H9 (cell line): ENCODE data around the gene FGF12. TPM values are rescaled to one million over a fixed set of nuclear protein-coding genes. Genes with fewer than 3 reads are reported as not detected.

Experiments used
- DNase-seq: peaks from one replicate; pipeline ENCODE4 v3.0.0-alpha.2; 2017
- H2AFZ ChIP-seq: one replicate; pipeline ENCODE4 v1.6.1; 2013; ENCODE audit warnings: mild to moderate bottlenecking, low read length, control low read depth, moderate library complexity
- H2AK5ac ChIP-seq: 2 replicates; pipeline ENCODE4 v1.6.1; 2013; ENCODE audit warnings: low read length, control low read depth, mixed read lengths; ENCODE audit not compliant: insufficient read length
- H2BK120ac ChIP-seq: one replicate; pipeline ENCODE4 v1.6.1; 2013; ENCODE audit warnings: low read depth, mild to moderate bottlenecking, low read length, control low read depth, inconsistent platforms; ENCODE audit not compliant: poor library complexity, severe bottlenecking
- H2BK12ac ChIP-seq: 2 replicates; pipeline ENCODE4 v1.6.1; 2013; ENCODE audit warnings: low read length, control low read depth, mixed read lengths, low read depth; ENCODE audit not compliant: insufficient read length
- H2BK15ac ChIP-seq: 2 replicates; pipeline ENCODE4 v1.6.1; 2013; ENCODE audit warnings: low read depth, low read length, control low read depth
- H2BK20ac ChIP-seq: one replicate; pipeline ENCODE4 v1.6.1; 2013; ENCODE audit warnings: low read depth, mild to moderate bottlenecking, low read length, control low read depth, inconsistent platforms; ENCODE audit not compliant: poor library complexity, severe bottlenecking
- H2BK5ac ChIP-seq: 2 replicates; pipeline ENCODE4 v1.6.1; 2013; ENCODE audit warnings: low read length, control low read depth, mixed read lengths; ENCODE audit not compliant: insufficient read length
- H3K14ac ChIP-seq: 2 replicates; pipeline ENCODE4 v1.6.1; 2013; ENCODE audit warnings: low read length, control low read depth; ENCODE audit not compliant: insufficient read depth
- H3K18ac ChIP-seq: 2 replicates; pipeline ENCODE4 v1.6.1; 2013; ENCODE audit warnings: low read depth, mild to moderate bottlenecking, mixed read lengths, low read length, control low read depth; ENCODE audit not compliant: insufficient read length
- H3K23ac ChIP-seq: 2 replicates; pipeline ENCODE4 v1.6.1; 2013; ENCODE audit warnings: low read length, control low read depth, mixed read lengths, low read depth; ENCODE audit not compliant: insufficient read length
- H3K23me2 ChIP-seq: 2 replicates; pipeline ENCODE4 v1.6.1; 2013; ENCODE audit warnings: low read depth, mild to moderate bottlenecking, mixed read lengths, low read length, control low read depth; ENCODE audit not compliant: insufficient read length, poor library complexity, severe bottlenecking
- H3K27ac ChIP-seq: 2 replicates; pipeline ENCODE4 v1.5.1; 2013; ENCODE audit warnings: low read length, control low read depth, mixed read lengths, low read depth; ENCODE audit not compliant: insufficient read length
- H3K27me3 ChIP-seq: 2 replicates; pipeline ENCODE4 v1.6.1; 2013; ENCODE audit warnings: low read length, control low read depth, inconsistent platforms; ENCODE audit not compliant: insufficient read depth
- H3K4ac ChIP-seq: 2 replicates; pipeline ENCODE4 v1.6.1; 2013; ENCODE audit warnings: low read depth, mild to moderate bottlenecking, control low read depth, inconsistent platforms, low read length, moderate library complexity
- H3K4me1 ChIP-seq: 2 replicates; pipeline ENCODE4 v1.6.1; 2013; ENCODE audit warnings: low read length, control low read depth, inconsistent platforms; ENCODE audit not compliant: insufficient read depth
- H3K4me2 ChIP-seq: 2 replicates; pipeline ENCODE4 v1.6.1; 2013; ENCODE audit warnings: low read length, control low read depth, mixed read lengths; ENCODE audit not compliant: insufficient read length, insufficient read depth
- H3K56ac ChIP-seq: 2 replicates; pipeline ENCODE4 v1.6.1; 2013; ENCODE audit warnings: low read depth, mild to moderate bottlenecking, mixed read lengths, low read length, control low read depth; ENCODE audit not compliant: insufficient read length
- H3K79me1 ChIP-seq: 2 replicates; pipeline ENCODE4 v1.6.1; 2013; ENCODE audit warnings: low read depth, mild to moderate bottlenecking, moderate library complexity, low read length, control low read depth, inconsistent platforms; ENCODE audit not compliant: insufficient read depth, poor library complexity, severe bottlenecking
- H3K79me2 ChIP-seq: 2 replicates; pipeline ENCODE4 v1.6.1; 2013; ENCODE audit warnings: low read length, control low read depth, inconsistent platforms; ENCODE audit not compliant: insufficient read depth
- H3K9ac ChIP-seq: 2 replicates; pipeline ENCODE4 v1.6.1; 2013; ENCODE audit warnings: low read length, control low read depth, mixed read lengths; ENCODE audit not compliant: insufficient read length; ENCODE audit errors: extremely low read depth
- H3K9me3 ChIP-seq: one replicate; pipeline ENCODE4 v1.6.1; 2013; ENCODE audit warnings: low read depth, low read length, inconsistent platforms; ENCODE audit not compliant: control insufficient read depth
- H3T11ph ChIP-seq: one replicate; pipeline ENCODE4 v1.6.1; 2013; ENCODE audit warnings: mild to moderate bottlenecking, low read length, control low read depth, inconsistent platforms
- H4K20me1 ChIP-seq: one replicate; pipeline ENCODE4 v1.6.1; 2013; ENCODE audit not compliant: control insufficient read depth, insufficient read length, insufficient read depth
- H4K5ac ChIP-seq: 2 replicates; pipeline ENCODE4 v1.6.1; 2013; ENCODE audit warnings: low read depth, mild to moderate bottlenecking, mixed read lengths, low read length, control low read depth; ENCODE audit not compliant: insufficient read length
- H4K8ac ChIP-seq: replicated peaks from 2 replicates; pipeline ENCODE4 v1.6.1; 2013; ENCODE audit warnings: low read length, control low read depth, mixed read lengths, low read depth; ENCODE audit not compliant: insufficient read length
- H4K91ac ChIP-seq: 2 replicates; pipeline ENCODE4 v1.6.1; 2013; ENCODE audit warnings: low read depth, mild to moderate bottlenecking, moderate library complexity, mixed read lengths, low read length, control low read depth; ENCODE audit not compliant: insufficient read length
- H3K27ac Mint-ChIP-seq, 3 experiments: 2 replicates in 2 of 3; 3 replicates in 1 of 3; pipeline ENCODE4 v1.8.0; 2020 to 2021; ENCODE audit warnings: mixed read lengths in 3 of 3, mild to moderate bottlenecking in 1 of 3, moderate library complexity in 1 of 3
- H3K27me3 Mint-ChIP-seq: 2 replicates; pipeline ENCODE4 v1.8.0; 2021; ENCODE audit warnings: low read depth, mild to moderate bottlenecking, moderate library complexity, mixed read lengths
- H3K36me3 Mint-ChIP-seq, 3 experiments: 2 replicates in 2 of 3; 3 replicates in 1 of 3; pipeline ENCODE4 v1.8.0; 2020 to 2021; ENCODE audit warnings: low read depth in 3 of 3, mixed read lengths in 3 of 3; ENCODE audit not compliant: insufficient read depth in 1 of 3
- H3K4me1 Mint-ChIP-seq, 2 experiments: 2 replicates each; pipeline ENCODE4 v1.8.0; 2020; ENCODE audit warnings: mixed read lengths in 2 of 2
- H3K4me3 Mint-ChIP-seq, 2 experiments: 2 replicates in 1 of 2; 3 replicates in 1 of 2; pipeline ENCODE4 v1.8.0; 2020 to 2021; ENCODE audit warnings: mild to moderate bottlenecking in 2 of 2, mixed read lengths in 2 of 2, moderate library complexity in 1 of 2
- H3K9me3 Mint-ChIP-seq, 2 experiments: 2 replicates in 1 of 2; 3 replicates in 1 of 2; pipeline ENCODE4 v1.8.0; 2020; ENCODE audit warnings: mild to moderate bottlenecking in 2 of 2, mixed read lengths in 2 of 2, moderate library complexity in 1 of 2
- CTCF ChIP-seq: fragments of 200-600 bp; sonication (generic); conservative IDR thresholded peaks from 3 replicates; pipeline ENCODE4 v1.8.0; 2021; ENCODE audit warnings: antibody characterized with exemption, mild to moderate bottlenecking
- WGBS: extraction: QIAGEN DNeasy Blood & Tissue Kit; methylation state at CpG from one replicate; pipeline ENCODE4 v1.1.7; 2013; ENCODE audit warnings: missing lambda C conversion rate, low lambda C conversion rate, mixed read lengths; ENCODE audit not compliant: insufficient read length; ENCODE audit errors: extremely low coverage; 5-methylcytosine and 5-hydroxymethylcytosine counted together
- total RNA-seq: library from RNA; stranded (reverse); gene quantifications from 2 replicates; pipeline ENCODE4 v1.2.1, GENCODE V29; 2021

The FGF12 gene
- total RNA-seq, 1 experiment from 2014 or later: 5.6 TPM

GRCh38 chr3:192719964-192720363 is 7.4 kb downstream of the FGF12 start:
- WGBS: no CpG with 5 or more reads among the region's 3 CpGs
- H3K36me3 Mint-ChIP-seq: no peaks in the 10 kb centered on the region
- Histone ChIP-seq H3K79me2 (no peaks in the 10 kb centered on the region), H3K14ac (no peak overlapping the region), H3K4me1 (peaks cover 5% of the 10 kb centered on the region), H4K20me1 (no peaks in the 10 kb centered on the region), H3K18ac (no peak overlapping the region), H3K27me3 (no peaks in the 10 kb centered on the region), H2BK12ac (no peak overlapping the region), H2AFZ (no peak overlapping the region), H3K79me1 (no peaks in the 10 kb centered on the region), H3K27ac (no peak overlapping the region), H3K4ac (no peak overlapping the region), H2BK20ac (no peak overlapping the region), H3T11ph (no peak overlapping the region), H3K56ac (no peak overlapping the region), H3K9ac (no peak overlapping the region), H2BK120ac (no peak overlapping the region), H2AK5ac (no peak overlapping the region), H2BK5ac (no peak overlapping the region), H3K23me2 (no peaks in the 10 kb centered on the region), H3K9me3 (no peaks in the 10 kb centered on the region), H2BK15ac (no peak overlapping the region), H4K8ac (no peak overlapping the region), H4K91ac (no peak overlapping the region), H4K5ac (no peak overlapping the region), H3K4me2 (no peak overlapping the region), H3K23ac (no peak overlapping the region)
- no peak for DNase-seq
- no peak overlapping the region for H3K4me3 Mint-ChIP-seq
- H3K9me3 Mint-ChIP-seq: no peaks in the 10 kb centered on the region
- H3K27me3 Mint-ChIP-seq: no peaks in the 10 kb centered on the region
- no peak for TF ChIP-seq CTCF
- H3K27ac Mint-ChIP-seq: peak overlapping the region in 1 of 3 experiments; percentile 56; a peak in 2 of 7 replicates
- H3K4me1 Mint-ChIP-seq: peaks cover 36 to 38% of the 10 kb centered on the region in 2 experiments
